GM12873 (cell line): ENCODE data around the gene RLBP1.

Experiments
- CTCF ChIP-seq: IDR thresholded peaks from 2 replicates; pipeline ENCODE4 v1.5.1; 2012; ENCODE audit warnings: low read depth, mild to moderate bottlenecking, moderate library complexity, low read length, control low read depth; ENCODE audit not compliant: insufficient read depth; ENCODE audit errors: missing control alignments

The RLBP1 gene

GRCh38 chr15:89201465-89202005, 19.8 kb downstream of the RLBP1 start:
- TF ChIP-seq CTCF = no peak

- no peak for TF ChIP-seq CTCF
Measured at GRCh38 chr15:89200182-89200581, 21.2 kb downstream of the RLBP1 start.

- TF ChIP-seq CTCF = no peak
Measured at GRCh38 chr15:89199746-89200145, 21.6 kb downstream of the RLBP1 start.

GRCh38 chr15:89198934-89199333, 22.4 kb downstream of the RLBP1 start:
- TF ChIP-seq CTCF = no peak

- no peak for TF ChIP-seq CTCF
Measured at GRCh38 chr15:89198196-89198595, 23.2 kb downstream of the RLBP1 start.

GRCh38 chr15:89197503-89197971, 23.8 kb downstream of the RLBP1 start:
- TF ChIP-seq CTCF = no peak

- TF ChIP-seq CTCF = no peak
Measured at GRCh38 chr15:89196994-89197393, 24.4 kb downstream of the RLBP1 start.
